HUES48 (cell line): ENCODE data around the gene FAM163A.

ENCODE experiments used
- H3K27ac ChIP-seq: one replicate; pipeline ENCODE4 v1.7.0; 2013; ENCODE audit warnings: low read depth, low read length, inconsistent platforms
- H3K27me3 ChIP-seq: 2 replicates; pipeline ENCODE4 v1.6.1; 2013; ENCODE audit warnings: mild to moderate bottlenecking, low read length; ENCODE audit not compliant: control insufficient read depth, insufficient read depth
- H3K36me3 ChIP-seq: 2 replicates; pipeline ENCODE4 v1.6.1; 2013; ENCODE audit warnings: low read length; ENCODE audit not compliant: control insufficient read depth, insufficient read depth
- H3K4me1 ChIP-seq: 2 replicates; pipeline ENCODE4 v1.6.1; 2013; ENCODE audit warnings: mild to moderate bottlenecking, low read length; ENCODE audit not compliant: control insufficient read depth, insufficient read depth
- H3K4me3 ChIP-seq: 2 replicates; pipeline ENCODE4 v1.5.1; 2013; ENCODE audit warnings: mild to moderate bottlenecking, low read depth, low read length
- H3K9ac ChIP-seq: 2 replicates; pipeline ENCODE4 v1.6.1; 2013; ENCODE audit warnings: mild to moderate bottlenecking, low read depth, low read length, moderate library complexity
- H3K9me3 ChIP-seq: 2 replicates; pipeline ENCODE4 v1.6.1; 2013; ENCODE audit warnings: low read length; ENCODE audit not compliant: control insufficient read depth, insufficient read depth

Gene FAM163A

GRCh38 chr1:179807691-179808485 lies 64.8 kb downstream of the FAM163A start:
- Histone ChIP-seq H3K9ac (no peak overlapping the region), H3K27me3 (no peaks in the 10 kb centered on the region)

GRCh38 chr1:179808503-179808902 lies 65.4 kb downstream of the FAM163A start:
- no peak overlapping the region for H3K9ac ChIP-seq
- no peak overlapping the region for H3K27ac ChIP-seq
- H3K9me3 ChIP-seq, result no peaks in the 10 kb centered on the region
- H3K4me3 ChIP-seq, result no peak overlapping the region
- no peaks in the 10 kb centered on the region for H3K4me1 ChIP-seq
- H3K36me3 ChIP-seq, result no peaks in the 10 kb centered on the region
- H3K27me3 ChIP-seq, result no peaks in the 10 kb centered on the region

More at GRCh38 chr1:179807691-179808485, 64.8 kb downstream of the FAM163A start:
- H3K27ac ChIP-seq, result peak overlapping the region; percentile 50
- H3K36me3 ChIP-seq, result no peaks in the 10 kb centered on the region
- H3K9me3 ChIP-seq, result no peaks in the 10 kb centered on the region
- H3K4me1 ChIP-seq, result no peaks in the 10 kb centered on the region
- no peak overlapping the region for H3K4me3 ChIP-seq

GRCh38 chr1:179809506-179810366 lies 66.6 kb downstream of the FAM163A start:
- Histone ChIP-seq H3K36me3 (no peaks in the 10 kb centered on the region), H3K4me1 (no peaks in the 10 kb centered on the region), H3K9ac (no peak overlapping the region), H3K27me3 (peaks cover 4% of the 10 kb centered on the region; the same call in 1 of the 2 replicates), H3K4me3 (no peak overlapping the region), H3K9me3 (no peaks in the 10 kb centered on the region), H3K27ac (no peak overlapping the region)

- peaks cover 4% of the 10 kb centered on the region; the same call in 1 of the 2 replicates for H3K4me1 ChIP-seq
- no peak overlapping the region for H3K27ac ChIP-seq
- H3K36me3 ChIP-seq, result no peaks in the 10 kb centered on the region
- H3K27me3 ChIP-seq, result peaks cover 9% of the 10 kb centered on the region
- no peak overlapping the region for H3K9ac ChIP-seq
- no peak overlapping the region for H3K4me3 ChIP-seq
- no peaks in the 10 kb centered on the region for H3K9me3 ChIP-seq
These were observed 67.2 kb downstream of the FAM163A start for GRCh38 chr1:179810367-179810715.

- Histone ChIP-seq H3K4me1 (peaks cover 11% of the 10 kb centered on the region; the same call in 1 of the 2 replicates), H3K27me3 (peaks cover 26% of the 10 kb centered on the region), H3K4me3 (no peak overlapping the region), H3K36me3 (no peaks in the 10 kb centered on the region), H3K9me3 (no peaks in the 10 kb centered on the region), H3K9ac (no peak overlapping the region), H3K27ac (no peak overlapping the region)
These were observed 69.6 kb downstream of the FAM163A start for GRCh38 chr1:179812501-179813292.

- Histone ChIP-seq H3K36me3 (no peaks in the 10 kb centered on the region), H3K4me3 (peak overlapping the region; percentile 66), H3K9ac (no peak overlapping the region), H3K4me1 (peaks cover 11% of the 10 kb centered on the region; the same call in 1 of the 2 replicates), H3K27me3 (peaks cover 26% of the 10 kb centered on the region), H3K27ac (no peak overlapping the region), H3K9me3 (no peaks in the 10 kb centered on the region)
These were observed 70.8 kb downstream of the FAM163A start for GRCh38 chr1:179813626-179814545.

GRCh38 chr1:179814546-179814838 lies 71.4 kb downstream of the FAM163A start:
- Histone ChIP-seq H3K4me3 (peak overlapping the region; percentile 66), H3K9me3 (no peaks in the 10 kb centered on the region), H3K27ac (no peak overlapping the region), H3K9ac (no peak overlapping the region), H3K4me1 (peaks cover 11% of the 10 kb centered on the region; the same call in 1 of the 2 replicates), H3K27me3 (peaks cover 26% of the 10 kb centered on the region), H3K36me3 (no peaks in the 10 kb centered on the region)

GRCh38 chr1:179815641-179816040 lies 72.5 kb downstream of the FAM163A start:
- Histone ChIP-seq H3K4me3 (peak overlapping the region; percentile 66), H3K9ac (no peak overlapping the region), H3K9me3 (no peaks in the 10 kb centered on the region), H3K4me1 (peaks cover 11% of the 10 kb centered on the region; the same call in 1 of the 2 replicates), H3K27me3 (peaks cover 26% of the 10 kb centered on the region), H3K27ac (no peak overlapping the region), H3K36me3 (no peaks in the 10 kb centered on the region)

GRCh38 chr1:179816196-179816960 lies 73.3 kb downstream of the FAM163A start:
- no peaks in the 10 kb centered on the region for H3K9me3 ChIP-seq
- no peak overlapping the region for H3K9ac ChIP-seq
- peaks cover 11% of the 10 kb centered on the region; the same call in 1 of the 2 replicates for H3K4me1 ChIP-seq
- no peaks in the 10 kb centered on the region for H3K36me3 ChIP-seq
- H3K27ac ChIP-seq, result no peak overlapping the region
- H3K27me3 ChIP-seq, result peaks cover 26% of the 10 kb centered on the region
- no peak overlapping the region for H3K4me3 ChIP-seq
